ENCODE data around the gene SNRNP48. TPM values are rescaled to one million over a fixed set of nuclear protein-coding genes. Genes with fewer than 3 reads are reported as not detected.

Gene SNRNP48
- total RNA-seq, 1 experiment from 2014 or later: 16.1 TPM

DNA sequence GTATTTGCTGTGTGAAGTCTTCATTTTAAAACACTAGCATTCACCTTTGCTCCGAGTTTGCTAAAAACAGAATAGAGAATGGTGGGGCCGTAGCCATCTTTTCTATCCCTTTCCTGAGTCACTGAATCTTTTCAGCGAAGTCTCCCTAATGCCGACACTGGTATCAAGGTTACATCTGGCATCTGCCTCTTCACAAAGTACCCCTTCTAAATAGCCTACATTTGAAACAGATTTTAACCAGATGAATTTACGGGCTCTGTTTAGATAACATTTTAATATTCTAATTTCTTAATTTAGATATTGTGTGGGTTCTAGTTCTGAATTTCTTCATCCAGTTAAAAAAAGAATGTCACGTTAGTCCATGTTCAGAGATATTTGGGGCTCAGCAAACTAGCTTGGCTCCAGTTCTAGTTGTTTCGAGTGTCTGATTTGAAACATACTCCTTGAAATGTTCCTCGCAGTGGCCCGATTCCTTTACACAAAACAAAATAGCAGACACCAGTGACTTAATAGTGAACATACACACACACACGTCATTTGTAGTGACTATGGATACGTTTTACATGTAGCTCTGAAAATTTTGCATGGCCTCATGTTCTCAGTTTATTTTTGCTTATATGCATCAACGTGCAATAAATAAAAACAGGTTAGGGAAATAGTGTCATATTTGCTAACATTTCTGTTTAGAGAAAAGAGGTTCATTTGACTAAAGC lies 33.4 kb upstream of the SNRNP48 start:
- intact Hi-C loops (cut with micrococcal nuclease; ENCODE audit: unreplicated experiment): no loop called here
- peaks cover 4% of the 10 kb centered on the region for H3K4me1 Mint-ChIP-seq (ENCODE audit: low read depth, unreplicated experiment)
- no peaks in the 10 kb centered on the region for H3K9me3 Mint-ChIP-seq (ENCODE audit: low read depth, unreplicated experiment)
- no peak overlapping the region for H3K4me3 Mint-ChIP-seq (ENCODE audit: low read depth, unreplicated experiment)
- no peak overlapping the region for H3K27ac Mint-ChIP-seq (ENCODE audit: unreplicated experiment)
- TF ChIP-seq CTCF (IDR thresholded peaks at IDR 0.05; ENCODE audit: unreplicated experiment): no peak
- BruUV-seq (replicated peaks): no TSS peak
- no peak for DNase-seq
- peaks cover 11% of the 10 kb centered on the region for H3K36me3 Mint-ChIP-seq (ENCODE audit: insufficient read depth, unreplicated experiment)
- H3K27me3 Mint-ChIP-seq (ENCODE audit: unreplicated experiment): no peaks in the 10 kb centered on the region
- CTCF ChIA-PET: no interaction called here

DNA sequence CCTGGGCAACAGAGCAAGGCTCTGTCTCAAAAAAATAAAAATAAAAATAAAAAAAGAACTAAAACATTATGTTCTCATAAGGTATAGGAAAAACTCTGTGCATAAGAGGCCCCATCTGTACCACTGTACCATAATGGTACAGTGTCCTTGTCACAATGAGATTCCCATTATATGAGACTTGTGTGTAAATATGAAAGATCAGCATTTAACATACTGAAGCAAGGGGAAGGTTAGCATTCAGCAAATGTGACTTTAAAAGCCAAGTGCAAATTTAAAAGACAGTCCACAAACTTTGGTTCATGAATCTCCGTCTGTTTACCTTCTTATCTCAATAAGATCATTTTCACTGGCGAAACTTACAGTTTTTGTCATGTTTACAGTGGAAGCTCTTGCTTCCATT lies 32.3 kb upstream of the SNRNP48 start:
- no peak for DNase-seq
- no peaks in the 10 kb centered on the region for H3K9me3 Mint-ChIP-seq (ENCODE audit: low read depth, unreplicated experiment)
- intact Hi-C loops (cut with micrococcal nuclease; ENCODE audit: unreplicated experiment): no loop called here
- H3K4me3 Mint-ChIP-seq (ENCODE audit: low read depth, unreplicated experiment): no peak overlapping the region
- TF ChIP-seq CTCF (IDR thresholded peaks at IDR 0.05; ENCODE audit: unreplicated experiment): no peak
- no peak overlapping the region for H3K27ac Mint-ChIP-seq (ENCODE audit: unreplicated experiment)
- no TSS peak for BruUV-seq (replicated peaks)
- peaks cover 13% of the 10 kb centered on the region for H3K36me3 Mint-ChIP-seq (ENCODE audit: insufficient read depth, unreplicated experiment)
- CTCF ChIA-PET: no interaction called here
- no peaks in the 10 kb centered on the region for H3K27me3 Mint-ChIP-seq (ENCODE audit: unreplicated experiment)
- peaks cover 6% of the 10 kb centered on the region for H3K4me1 Mint-ChIP-seq (ENCODE audit: low read depth, unreplicated experiment)

DNA sequence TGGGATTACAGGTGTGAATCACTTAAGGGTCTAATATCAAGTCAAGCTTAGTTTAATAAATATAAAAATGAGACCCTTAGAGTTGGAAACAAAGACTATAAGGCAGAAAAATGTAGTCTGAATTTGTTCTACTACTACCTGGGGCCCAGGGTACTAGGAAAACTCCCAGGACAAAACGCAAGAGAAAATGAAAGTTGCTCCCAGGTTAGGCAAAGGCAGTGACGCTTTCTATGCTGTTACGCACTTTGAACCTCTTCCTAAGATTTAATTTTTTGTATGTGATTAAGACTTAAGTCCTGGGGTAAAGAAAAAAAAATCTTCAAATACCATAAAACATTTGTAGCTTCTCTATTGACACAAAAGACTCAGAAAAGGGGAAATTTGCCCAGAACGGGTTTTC lies 31.2 kb upstream of the SNRNP48 start:
- Mint-ChIP-seq H3K36me3 (ENCODE audit: insufficient read depth, unreplicated experiment) (peaks cover 21% of the 10 kb centered on the region), H3K4me1 (ENCODE audit: low read depth, unreplicated experiment) (peaks cover 6% of the 10 kb centered on the region), H3K9me3 (ENCODE audit: low read depth, unreplicated experiment) (no peaks in the 10 kb centered on the region), H3K4me3 (ENCODE audit: low read depth, unreplicated experiment) (no peak overlapping the region), H3K27ac (ENCODE audit: unreplicated experiment) (no peak overlapping the region), H3K27me3 (ENCODE audit: unreplicated experiment) (no peaks in the 10 kb centered on the region)
- BruUV-seq (replicated peaks): no TSS peak
- TF ChIP-seq CTCF (IDR thresholded peaks at IDR 0.05; ENCODE audit: unreplicated experiment): no peak
- DNase-seq: no peak
- intact Hi-C loops (cut with micrococcal nuclease; ENCODE audit: unreplicated experiment): no loop called here
- CTCF ChIA-PET: no interaction called here

GRCh38 chr6:7559196-7559595 lies 30.8 kb upstream of the SNRNP48 start:
- peaks cover 21% of the 10 kb centered on the region for H3K36me3 Mint-ChIP-seq (ENCODE audit: insufficient read depth, unreplicated experiment)
- no peaks in the 10 kb centered on the region for H3K27me3 Mint-ChIP-seq (ENCODE audit: unreplicated experiment)
- no TSS peak for BruUV-seq (replicated peaks)
- no peak for TF ChIP-seq CTCF (IDR thresholded peaks at IDR 0.05; ENCODE audit: unreplicated experiment)
- H3K9me3 Mint-ChIP-seq (ENCODE audit: low read depth, unreplicated experiment): no peaks in the 10 kb centered on the region
- no peak for DNase-seq
- CTCF ChIA-PET: interaction anchor here (2.8 kb wide), 1 partner anchor 134 kb away, joined by 12 read pairs; no protein-coding TSS in a partner anchor
- peaks cover 6% of the 10 kb centered on the region for H3K4me1 Mint-ChIP-seq (ENCODE audit: low read depth, unreplicated experiment)
- intact Hi-C loops (cut with micrococcal nuclease; ENCODE audit: unreplicated experiment): no loop called here
- H3K27ac Mint-ChIP-seq (ENCODE audit: unreplicated experiment): no peak overlapping the region
- no peak overlapping the region for H3K4me3 Mint-ChIP-seq (ENCODE audit: low read depth, unreplicated experiment)

Data from Calu3 (cell line).